Measurements from ENCODE around the gene GBF1. TPM values are rescaled to one million over a fixed set of nuclear protein-coding genes. Genes with fewer than 3 reads are reported as not detected.
"Not testable (repeated sequence)": the region's sequence is repeated elsewhere in the genome, so short reads cannot be mapped to it uniquely, and the experiment has no call there.

The GBF1 gene
- polyA plus RNA-seq, 1 donor, result 46.4 TPM

GRCh38 chr10:102233997-102234396 is 11.3 kb upstream of the GBF1 start:
- DNase-seq (ENCODE audit: low read depth), result no peak

- DNase-seq (ENCODE audit: low read depth), result no peak
Measured at GRCh38 chr10:102234888-102235597, 10.3 kb upstream of the GBF1 start.

GRCh38 chr10:102235598-102235920 is 9.8 kb upstream of the GBF1 start:
- no peak for DNase-seq (ENCODE audit: low read depth)

- DNase-seq (ENCODE audit: low read depth), result no peak
Measured at GRCh38 chr10:102236006-102236405, 9.3 kb upstream of the GBF1 start.

GRCh38 chr10:102237711-102238252 is 7.5 kb upstream of the GBF1 start:
- DNase-seq (ENCODE audit: low read depth), result no peak

GRCh38 chr10:102240467-102241031 is 4.8 kb upstream of the GBF1 start:
- no peak for DNase-seq (ENCODE audit: low read depth)

DNA sequence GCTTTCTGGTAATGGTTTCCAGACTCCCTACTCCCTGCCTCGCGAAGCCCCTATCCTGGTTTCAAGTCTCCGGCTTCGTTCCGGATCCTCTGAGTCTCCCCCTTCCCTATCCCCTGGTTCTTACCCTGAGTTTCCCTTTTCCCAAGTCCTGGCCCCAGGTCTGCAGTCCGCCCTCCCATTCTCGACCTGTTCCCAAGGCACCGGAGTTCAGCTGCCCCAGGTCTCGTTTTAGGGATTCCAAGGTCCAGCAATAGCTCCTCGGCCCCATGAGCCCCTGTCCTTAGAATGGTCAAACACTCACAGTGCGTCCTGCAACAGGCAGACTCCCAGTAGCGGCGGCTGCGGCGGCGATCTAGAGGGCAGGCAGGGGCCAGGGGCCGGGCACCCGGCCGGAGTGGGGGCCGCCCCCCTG is 4.3 kb upstream of the GBF1 start:
- DNase-seq (ENCODE audit: low read depth), result no peak

DNA sequence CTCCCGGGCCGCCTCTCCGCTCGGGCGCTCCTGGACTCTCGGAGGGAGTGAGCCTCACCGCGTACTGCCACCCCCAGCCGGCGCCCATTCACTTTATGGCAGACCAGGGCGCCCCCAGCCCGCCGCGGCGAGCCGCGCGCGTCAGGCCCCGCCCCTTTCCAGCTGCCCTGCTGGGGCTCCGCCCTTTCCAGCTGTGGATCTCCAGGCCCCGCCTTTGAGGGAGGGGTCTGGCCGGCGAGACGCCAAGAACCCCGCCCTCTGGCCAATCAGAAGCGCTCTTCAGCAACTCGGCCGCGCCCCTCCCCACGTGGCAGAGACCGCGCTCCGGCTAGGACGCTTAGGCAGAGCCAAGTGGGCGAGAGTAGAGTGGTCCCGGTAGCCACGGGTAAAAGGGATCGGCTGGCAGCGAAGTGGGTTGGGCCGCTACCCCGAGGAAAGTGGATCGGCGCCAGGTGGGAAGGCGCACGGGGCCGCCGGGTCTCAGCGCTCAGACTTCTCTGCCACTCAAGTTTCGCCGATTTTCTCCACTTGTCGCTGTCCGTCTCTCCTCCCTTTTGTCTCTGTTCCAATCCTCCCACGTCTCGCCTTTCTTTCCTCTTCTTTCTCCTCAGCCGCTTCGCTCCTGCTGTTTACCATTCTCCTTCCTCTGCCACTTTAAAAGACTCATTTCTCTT is 3.8 kb upstream of the GBF1 start, which contains the start of gene PITX3:
Gene PITX3, minus strand, starts transcription at position 69 of the 674 bp plus-strand sequence. CDS start 9,432 bp downstream, outside the sequence.
- peak; percentile 83 for DNase-seq (ENCODE audit: low read depth)

DNA sequence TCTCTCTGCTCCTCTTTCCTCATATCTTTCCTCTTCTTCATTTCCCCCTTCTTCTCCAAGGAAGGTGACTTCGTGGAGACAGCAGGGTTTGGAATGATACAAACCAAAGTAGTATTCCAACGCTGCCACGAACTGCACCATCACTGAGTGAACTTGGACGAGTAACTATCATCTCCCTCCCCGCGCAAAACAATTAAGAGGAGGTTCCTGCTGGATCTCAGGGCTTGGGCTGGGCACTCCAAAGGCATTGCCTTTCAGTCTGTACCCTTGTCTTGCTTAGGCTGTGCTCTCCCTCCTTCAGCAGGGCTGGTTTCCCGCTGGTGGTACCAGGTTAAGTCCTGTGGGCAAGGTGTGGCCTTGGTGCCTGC is 3.2 kb upstream of the GBF1 start:
- no peak for DNase-seq (ENCODE audit: low read depth)

DNA sequence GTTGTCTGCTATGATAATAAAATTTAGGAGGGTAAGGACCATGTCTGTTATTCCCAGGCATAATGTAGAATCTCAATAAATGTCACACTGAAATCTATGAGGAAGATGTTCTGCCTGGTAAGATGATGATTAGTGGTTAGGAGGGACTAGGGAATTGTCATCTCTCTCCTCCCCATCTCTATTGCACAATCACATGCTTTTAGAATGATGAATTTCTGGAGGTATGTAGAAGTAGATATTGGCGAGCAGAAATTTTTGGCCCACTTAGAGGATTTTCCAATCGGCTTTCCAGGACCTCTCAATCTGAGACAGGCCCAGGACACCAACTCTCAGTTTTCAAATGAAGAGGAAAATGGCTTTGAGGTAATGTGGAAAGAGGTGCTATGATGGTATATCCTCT is 2.0 kb upstream of the GBF1 start:
- no peak for DNase-seq (ENCODE audit: low read depth)

GRCh38 chr10:102245932-102246251 is 560 bp downstream of the GBF1 start:
- no peak for DNase-seq (ENCODE audit: low read depth)

GRCh38 chr10:102246261-102246660 is 929 bp downstream of the GBF1 start:
- no peak for DNase-seq (ENCODE audit: low read depth)

DNA sequence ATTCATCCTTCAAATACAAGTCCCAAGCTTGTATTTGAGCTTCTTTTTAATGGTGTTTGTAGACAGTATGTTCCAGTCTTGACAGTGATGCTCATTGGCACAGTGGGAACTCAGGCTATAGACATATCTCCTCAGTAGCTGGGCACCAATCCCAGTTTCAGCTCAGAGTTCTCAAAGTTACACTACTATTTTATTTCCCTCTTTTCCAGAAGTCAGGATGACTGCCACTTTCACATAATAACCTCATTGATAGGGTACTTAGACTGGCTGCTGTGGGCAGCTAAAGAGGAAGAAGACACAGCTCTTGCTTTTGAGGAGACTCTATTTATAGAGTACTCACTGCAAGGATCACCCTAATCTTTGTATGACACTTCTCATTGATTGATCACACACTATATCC is 2.4 kb downstream of the GBF1 start:
- no peak for DNase-seq (ENCODE audit: low read depth)

DNA sequence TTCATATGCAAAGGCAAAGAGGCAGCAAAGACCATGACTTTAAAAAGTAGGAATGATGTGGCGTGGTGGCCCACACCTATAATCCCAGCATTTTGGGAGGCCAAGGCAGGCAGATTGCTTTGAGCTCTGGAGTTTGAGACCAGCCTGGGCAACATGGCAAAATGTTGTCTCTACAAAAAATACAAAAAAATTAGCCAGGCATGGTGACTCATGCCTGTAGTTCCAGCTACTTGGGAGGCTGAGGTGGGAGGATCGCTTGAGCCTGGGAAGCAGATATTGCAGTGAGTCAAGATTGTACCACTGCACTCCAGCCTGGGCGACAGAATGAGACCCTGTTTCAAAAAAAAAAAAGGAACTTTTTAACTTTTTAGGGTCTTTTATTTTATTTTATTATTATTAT is 7.2 kb downstream of the GBF1 start:
- DNase-seq (ENCODE audit: low read depth), result not testable (repeated sequence)

GRCh38 chr10:102254426-102254825 is 9.1 kb downstream of the GBF1 start:
- DNase-seq (ENCODE audit: low read depth), result no peak

DNA sequence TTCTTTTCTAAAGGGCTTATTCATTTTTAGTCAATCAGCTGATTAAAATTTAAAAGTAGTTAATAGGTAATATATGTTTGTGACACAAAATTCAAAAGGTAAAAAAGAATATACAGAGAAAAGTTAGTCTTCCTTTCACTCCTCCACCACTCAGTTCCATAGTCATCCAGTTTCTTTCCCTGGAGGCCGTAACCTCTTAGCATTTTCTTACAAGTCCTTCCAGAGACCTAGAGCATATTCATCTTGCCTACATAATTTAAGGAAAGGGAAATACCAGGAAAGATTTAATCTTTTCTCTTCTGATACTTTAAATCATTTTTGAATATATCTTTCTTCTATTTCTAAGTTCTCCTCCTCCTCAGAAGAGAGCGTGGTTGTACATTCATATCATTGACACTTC is 10.1 kb downstream of the GBF1 start:
- no peak for DNase-seq (ENCODE audit: low read depth)

DNA sequence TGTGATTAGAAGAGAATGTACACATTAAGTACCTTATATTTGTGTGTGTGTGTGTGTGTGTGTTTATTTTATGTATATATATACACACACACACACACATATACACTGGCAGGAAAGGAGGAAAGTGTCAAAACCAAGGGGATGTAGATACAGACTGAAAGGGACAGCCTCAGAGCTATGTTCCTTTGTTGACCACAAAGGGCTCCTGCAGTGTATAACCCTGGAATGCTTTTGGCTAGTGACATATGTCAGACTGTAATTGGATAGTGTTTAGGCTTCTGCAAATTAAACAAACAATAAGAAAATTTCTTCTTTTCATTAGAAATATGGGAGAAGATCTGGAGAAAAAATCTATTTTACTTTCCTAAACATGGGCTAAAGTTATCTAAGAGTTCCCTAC is 15.9 kb downstream of the GBF1 start:
- DNase-seq (ENCODE audit: low read depth), result no peak

- no peak for DNase-seq (ENCODE audit: low read depth)
Measured at GRCh38 chr10:102261842-102262241, 16.5 kb downstream of the GBF1 start.

DNA sequence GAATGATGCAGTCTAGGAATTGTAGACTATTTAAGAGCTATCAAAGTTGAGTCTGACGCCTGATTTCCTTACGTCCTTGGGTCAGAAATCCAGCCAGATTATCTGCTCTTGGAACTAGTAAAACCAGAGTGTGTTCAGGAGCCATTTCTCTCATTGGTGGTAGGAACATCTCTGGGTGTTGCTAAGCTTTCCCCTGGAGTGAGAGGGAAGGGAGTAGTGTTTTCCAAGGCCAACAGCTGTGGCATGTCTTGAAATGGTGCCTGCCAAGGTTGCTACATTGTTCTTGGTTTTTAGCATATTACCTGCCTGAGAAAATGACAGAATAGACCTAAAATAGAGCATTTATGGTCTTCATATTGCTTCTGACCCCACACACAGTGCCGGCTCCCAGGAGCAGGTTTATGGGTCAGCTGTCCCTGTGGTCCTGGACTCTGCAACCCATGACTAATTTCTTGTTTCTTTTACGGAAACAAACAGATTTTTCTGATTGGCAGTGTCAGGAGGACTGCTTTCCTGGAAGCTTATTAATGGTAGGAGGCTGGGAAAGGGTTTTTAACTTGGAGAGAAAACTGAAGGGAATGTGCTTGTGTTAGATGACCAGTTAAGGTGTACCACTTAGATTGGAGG is 17.5 kb downstream of the GBF1 start:
- no peak for DNase-seq (ENCODE audit: low read depth)

DNA sequence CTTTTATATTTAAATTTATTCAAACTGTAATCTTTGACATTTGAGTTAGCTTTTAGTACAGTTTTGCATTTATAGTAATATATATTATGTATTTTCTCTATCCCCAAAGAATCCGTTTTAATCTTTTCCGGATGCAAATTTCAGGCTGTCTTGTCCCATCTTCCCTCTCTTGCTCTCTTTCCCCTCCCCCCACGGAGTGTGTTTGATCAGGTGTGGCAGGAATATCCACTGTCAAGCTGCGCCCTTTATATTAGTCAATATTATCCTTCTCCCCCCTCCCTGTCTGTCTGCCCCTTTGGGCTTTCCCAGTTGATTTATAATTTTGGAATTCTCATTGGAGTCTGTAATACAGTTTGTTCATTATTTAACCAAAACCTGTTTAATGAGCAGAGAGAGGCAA is 19.0 kb downstream of the GBF1 start:
- DNase-seq (ENCODE audit: low read depth), result no peak

DNA sequence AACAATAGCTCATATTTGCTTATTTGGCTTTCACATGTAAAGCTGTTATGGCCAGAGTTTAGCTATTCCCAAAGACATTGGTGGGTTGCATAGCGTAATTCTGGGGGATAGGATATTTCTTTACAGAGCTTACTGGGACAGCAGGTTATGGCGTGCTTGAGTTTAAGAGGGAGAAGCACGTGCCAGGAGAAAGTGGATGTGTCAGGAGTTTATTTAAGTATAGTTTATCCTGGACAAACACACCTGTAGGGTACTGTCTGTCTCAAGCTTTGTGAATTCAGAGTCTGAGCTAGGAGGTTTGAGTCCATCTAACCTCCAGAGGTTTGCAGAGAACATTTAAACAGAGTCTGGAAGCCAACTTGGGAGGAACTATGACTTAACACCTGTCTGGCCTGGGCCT is 21.3 kb downstream of the GBF1 start:
- DNase-seq (ENCODE audit: low read depth), result no peak

DNA sequence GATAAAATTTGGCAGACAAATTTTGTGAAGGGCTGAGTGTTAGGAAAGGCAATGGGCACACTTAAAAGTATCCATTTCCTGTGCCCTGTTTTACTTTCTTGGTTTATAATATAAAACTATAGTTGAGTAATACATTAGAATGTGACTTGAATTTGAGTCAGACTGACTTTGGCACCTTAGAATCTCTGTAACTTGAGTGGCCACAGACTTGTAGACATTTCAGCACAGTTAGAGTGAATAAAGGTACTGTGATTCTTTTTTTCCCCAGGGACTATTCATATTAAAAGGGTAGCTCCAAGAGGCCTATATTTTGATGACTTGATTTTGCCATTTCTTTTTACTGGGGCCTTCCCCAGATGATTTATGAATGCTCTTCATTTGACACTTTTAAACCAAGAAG is 22.4 kb downstream of the GBF1 start:
- DNase-seq (ENCODE audit: low read depth), result no peak

DNA sequence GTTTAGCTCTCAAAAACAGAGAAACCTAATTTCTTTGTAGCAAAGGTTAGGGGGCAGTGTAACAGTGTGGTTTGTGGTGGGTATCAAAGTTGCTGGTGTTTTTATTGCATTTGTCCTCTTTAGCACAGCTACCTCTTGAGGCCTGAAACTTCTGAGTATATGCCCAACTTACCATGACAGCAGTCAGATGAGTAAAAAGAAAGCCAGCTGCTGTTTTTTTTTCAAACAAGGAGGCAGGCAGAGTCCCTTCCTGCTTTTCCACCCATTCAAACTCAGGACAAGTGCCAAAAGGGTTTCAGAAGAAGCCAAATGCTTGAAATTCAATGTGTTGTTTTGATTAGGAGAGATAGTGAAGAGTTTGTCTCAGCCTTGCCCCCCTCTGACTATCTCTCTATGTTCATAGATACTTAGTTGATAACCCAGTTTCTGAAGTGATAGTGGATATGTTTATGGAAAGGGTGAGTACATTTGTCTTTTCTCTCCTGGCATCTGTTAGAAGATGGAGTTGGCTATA is 23.1 kb downstream of the GBF1 start:
- DNase-seq (ENCODE audit: low read depth), result no peak
